Upper lobe of left lung (tissue), 6 donors: ENCODE data around the gene MRTFB. TPM values are rescaled to one million over a fixed set of nuclear protein-coding genes. Genes with fewer than 3 reads are reported as not detected.

Source experiments
- ATAC-seq, 2 donors: fragments of 200-7000 bp; cut with Tn5 transposase; one replicate each; pipeline ENCODE4 v1.9.1; 2022; ENCODE audit warnings: mild to moderate bottlenecking in 2 of 2, moderate library complexity in 2 of 2; ENCODE audit not compliant: low FRiP score in 2 of 2
- DNase-seq, 2 donors: peaks; one replicate each; pipeline ENCODE4 v3.0.0-alpha.2; 2019 to 2020
- H3K27ac ChIP-seq, 4 donors: fragments of 200-600 bp; sonication (generic); one replicate each; pipeline ENCODE4 v1.5.1; 2016 to 2019
- H3K27me3 ChIP-seq, 4 donors: fragments of 200-600 bp; sonication (generic); one replicate each; pipeline ENCODE4 v1.5.1; 2017 to 2019
- H3K36me3 ChIP-seq, 4 donors: fragments of 200-600 bp; sonication (generic); one replicate each; pipeline ENCODE4 v1.5.1; 2016 to 2019
- H3K4me1 ChIP-seq, 4 donors: fragments of 200-600 bp; sonication (generic); one replicate each; pipeline ENCODE4 v1.5.1; 2018 to 2019
- H3K4me3 ChIP-seq, 4 donors: fragments of 200-600 bp; sonication (generic); one replicate each; pipeline ENCODE4 v1.5.1; 2017 to 2019; ENCODE audit warnings: mild to moderate bottlenecking in 2 of 4, moderate library complexity in 1 of 4
- H3K9me3 ChIP-seq, 4 donors: fragments of 200-600 bp; sonication (generic); one replicate each; pipeline ENCODE4 v1.5.1; 2018 to 2019
- CTCF ChIP-seq, 6 experiments: fragments of 450-650 bp in 4 of 6; fragments of 200-600 bp in 2 of 6; sonication (generic) in 2 of 6; IDR thresholded peaks; one replicate each; pipeline ENCODE4 v1.5.1; 2016 to 2019; ENCODE audit warnings: antibody characterized with exemption in 6 of 6
- EP300 ChIP-seq, 4 donors: sonication (generic); formaldehyde crosslinking; IDR thresholded peaks; one replicate each; pipeline ENCODE4 v1.5.1; 2017; ENCODE audit warnings: antibody characterized with exemption in 4 of 4, control low read depth in 2 of 4
- POLR2A ChIP-seq, 4 donors: fragments of 450-650 bp; IDR thresholded peaks; one replicate each; pipeline ENCODE4 v1.5.1; 2016 to 2017; ENCODE audit warnings: antibody characterized with exemption in 4 of 4, mild to moderate bottlenecking in 2 of 4
- POLR2AphosphoS5 ChIP-seq, 2 donors: sonication (generic); formaldehyde crosslinking; IDR thresholded peaks; one replicate each; pipeline ENCODE4 v1.5.1; 2017; ENCODE audit warnings: antibody characterized with exemption in 2 of 2
- WGBS, 2 donors: methylation state at CpG; one replicate each; pipeline ENCODE4 v1.1.5; 2017 to 2018; 5-methylcytosine and 5-hydroxymethylcytosine counted together
- total RNA-seq, 6 donors: library from RNA; depleted of rRNA in 4 of 6; stranded (reverse); fragments of >200 nt in 4 of 6; gene quantifications; one replicate each; pipeline versions ENCODE4 v1.1.0 to v1.2.1, GENCODE V29; 2016 to 2021
- donor health status: DM: no; HTN: no; CAD: no; lungs with moderate emphysema.
- donor health status: DM: no; HTN: yes; CAD: no; lungs with severe emphysema.

MRTFB gene
- total RNA-seq, 6 donors from 2014 or later, result 46.9 to 100 (median 66.7) TPM

DNA sequence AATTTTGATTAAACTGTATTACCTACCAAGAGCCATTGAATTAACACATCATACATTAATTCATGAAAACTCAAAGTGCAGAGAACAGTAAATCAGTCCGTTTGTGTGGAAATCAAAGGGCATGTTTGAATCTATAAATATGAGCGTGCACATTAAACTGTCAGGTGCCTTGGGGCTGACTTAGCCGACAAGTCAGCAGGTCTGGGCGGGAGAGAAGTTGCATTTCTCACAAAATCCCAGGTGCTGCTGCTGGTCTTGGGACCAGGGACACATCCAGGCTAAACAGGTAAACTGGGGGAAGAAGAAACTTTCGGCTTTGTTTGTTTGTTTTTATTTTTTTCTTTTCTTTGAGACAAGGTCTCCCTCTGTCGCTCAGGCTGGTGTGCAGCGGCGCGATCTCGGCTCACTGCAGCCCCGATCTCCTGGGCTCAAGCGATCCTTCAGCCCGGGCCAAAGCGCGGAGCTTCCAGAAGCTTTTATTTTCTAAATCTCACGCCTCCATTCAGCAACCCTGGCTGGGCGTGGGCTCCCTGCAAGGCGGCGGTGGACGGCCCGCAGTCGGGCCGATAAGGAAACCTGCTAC lies 213.9 kb downstream of the MRTFB start:
- Histone ChIP-seq H3K27me3 (no peaks in the 10 kb centered on the region), H3K9me3 (peaks cover 6 to 20% (median 13%) of the 10 kb centered on the region in 4 donors), H3K4me3 (peak overlapping the region; percentile 74 to 92 (median 84)), H3K36me3 (no peaks in the 10 kb centered on the region), H3K4me1 (peaks cover 15 to 21% (median 17%) of the 10 kb centered on the region in 4 donors), H3K27ac (peak overlapping the region; percentile 59 to 93 (median 82))
- TF ChIP-seq EP300 (IDR thresholded peaks at IDR 0.05) (no peak), POLR2AphosphoS5 (IDR thresholded peaks at IDR 0.05) (no peak), CTCF (IDR thresholded peaks at IDR 0.05) (peak in 2 of 6 experiments; percentile 19 to 24)
- DNase-seq (peak in 1 of 2 donors; percentile 53), ATAC-seq (peak; percentile 61 to 74)
- WGBS, 2 donors, result 0 to 1% methylated on average over 23 of the region's 23 CpGs

GRCh38 chr16:14285513-14286367 lies 214.6 kb downstream of the MRTFB start:
- TF ChIP-seq POLR2AphosphoS5 (IDR thresholded peaks at IDR 0.05) (peak; percentile 42 to 55), CTCF (IDR thresholded peaks at IDR 0.05) (peak in 1 of 6 experiments; percentile 6), POLR2A (IDR thresholded peaks at IDR 0.05) (peak in 2 of 4 donors; percentile 18 to 71), EP300 (IDR thresholded peaks at IDR 0.05) (no peak)
- Histone ChIP-seq H3K27me3 (no peaks in the 10 kb centered on the region), H3K9me3 (peaks cover 6 to 20% (median 13%) of the 10 kb centered on the region in 4 donors), H3K27ac (peak overlapping the region; percentile 59 to 93 (median 82)), H3K4me1 (peaks cover 15 to 21% (median 17%) of the 10 kb centered on the region in 4 donors), H3K36me3 (no peaks in the 10 kb centered on the region), H3K4me3 (peak overlapping the region; percentile 74 to 92 (median 84))
- peak; percentile 91 to 100 for DNase-seq
- peak; percentile 92 to 94 for ATAC-seq
- 2% methylated on average over 41 of the region's 72 CpGs; no CpG with 5 or more reads in 1 of the 2 donors for WGBS, 2 donors

DNA sequence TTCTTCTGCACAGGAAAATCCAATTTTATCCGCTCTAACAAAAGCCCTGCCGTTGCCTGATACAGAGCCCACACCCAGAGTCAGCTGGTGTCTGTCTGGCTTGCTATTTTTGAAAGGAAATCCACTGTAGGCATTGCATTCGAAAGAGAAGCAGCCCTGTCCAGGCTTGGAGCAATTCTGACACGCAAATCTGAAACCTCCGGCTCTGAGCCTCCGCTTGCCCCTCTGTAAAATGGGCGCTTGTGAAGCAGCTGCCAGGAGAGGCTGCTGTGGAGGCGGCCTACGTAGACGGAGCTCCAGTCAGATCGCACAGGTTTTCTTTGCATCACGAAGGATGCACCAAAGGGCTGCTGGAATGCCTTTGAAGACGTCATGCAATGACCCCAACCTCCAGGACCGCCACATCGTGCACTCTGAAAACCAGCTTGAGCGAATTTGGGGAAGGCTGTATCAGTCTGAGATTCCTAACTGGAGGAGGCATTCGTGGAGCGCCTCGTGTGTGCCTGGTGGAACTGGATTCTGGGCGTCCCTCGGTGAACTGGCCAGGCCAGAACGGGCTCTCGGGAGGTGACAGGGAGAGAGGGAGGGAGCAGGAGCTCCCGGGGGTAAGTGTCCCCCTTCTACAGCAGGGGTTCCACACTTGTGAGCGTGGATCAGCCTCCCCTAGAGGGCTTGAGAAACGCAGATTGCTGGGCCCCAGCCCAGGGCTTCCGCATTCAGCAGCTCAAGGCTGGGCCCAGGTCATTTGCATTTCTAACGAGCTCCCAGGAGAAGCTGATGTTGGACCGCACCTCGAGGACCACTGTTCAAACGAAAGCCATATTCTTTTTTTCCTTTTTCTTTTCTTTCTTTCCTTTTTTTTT lies 215.5 kb downstream of the MRTFB start:
- Histone ChIP-seq H3K27ac (peak overlapping the region; percentile 42 to 93 (median 82)), H3K4me3 (peak overlapping the region in 3 of 4 donors; percentile 77 to 92 (median 91)), H3K9me3 (peaks cover 6 to 20% (median 13%) of the 10 kb centered on the region in 4 donors), H3K27me3 (no peaks in the 10 kb centered on the region), H3K4me1 (peaks cover 15 to 21% (median 17%) of the 10 kb centered on the region in 4 donors), H3K36me3 (no peaks in the 10 kb centered on the region)
- no peak for TF ChIP-seq CTCF (IDR thresholded peaks at IDR 0.05)
- no peak for TF ChIP-seq EP300 (IDR thresholded peaks at IDR 0.05)
- no peak for TF ChIP-seq POLR2A (IDR thresholded peaks at IDR 0.05)
- no peak for TF ChIP-seq POLR2AphosphoS5 (IDR thresholded peaks at IDR 0.05)
- ATAC-seq (peak; percentile 19 to 40), DNase-seq (no peak)
- WGBS, 2 donors, result 32 to 37% methylated on average over 21 to 30 of the region's 31 CpGs

DNA sequence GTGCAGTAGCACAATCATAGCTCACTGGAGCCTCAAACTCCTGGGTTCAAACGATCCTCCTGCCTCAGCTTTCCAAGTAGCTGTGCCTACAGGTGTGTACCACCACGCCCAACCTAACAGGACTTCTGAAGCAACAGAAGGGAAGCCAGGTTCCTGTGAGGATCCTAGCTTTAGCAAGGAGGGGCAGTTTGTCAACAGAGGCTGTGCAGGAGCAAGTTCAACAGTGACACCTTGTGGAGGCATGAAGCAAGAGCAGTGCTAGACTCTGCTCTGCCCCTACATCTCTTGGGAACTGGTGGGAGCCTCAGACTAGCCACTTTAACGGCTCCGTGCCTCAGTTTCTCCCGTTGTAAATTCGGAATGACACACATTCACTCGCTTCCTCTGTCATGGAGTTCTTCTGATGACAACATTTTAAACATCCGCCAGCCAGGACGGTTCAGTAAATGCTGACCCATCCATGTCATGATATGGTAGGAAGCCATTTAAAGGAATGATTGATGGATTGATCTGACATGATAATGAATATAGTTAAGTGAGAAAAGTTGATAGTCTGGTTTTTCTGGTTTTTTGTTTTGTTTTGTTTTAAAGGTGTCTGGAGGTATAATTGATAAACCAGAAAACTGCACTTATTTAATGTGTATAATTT lies 218.7 kb downstream of the MRTFB start:
- DNase-seq (no peak), ATAC-seq (no peak)
- peaks cover 6 to 20% (median 13%) of the 10 kb centered on the region in 4 donors for H3K9me3 ChIP-seq
- WGBS, 2 donors, result 52 to 53% methylated on average over 9 of the region's 9 CpGs
- no peaks in the 10 kb centered on the region for H3K36me3 ChIP-seq
- TF ChIP-seq CTCF (IDR thresholded peaks at IDR 0.05) (peak in 5 of 6 experiments; percentile 27 to 56 (median 50)), POLR2AphosphoS5 (IDR thresholded peaks at IDR 0.05) (no peak), EP300 (IDR thresholded peaks at IDR 0.05) (no peak), POLR2A (IDR thresholded peaks at IDR 0.05) (no peak)
- no peaks in the 10 kb centered on the region for H3K27me3 ChIP-seq
- no peak overlapping the region for H3K27ac ChIP-seq
- H3K4me3 ChIP-seq, result no peak overlapping the region
- H3K4me1 ChIP-seq, result peaks cover 11 to 16% (median 12%) of the 10 kb centered on the region in 4 donors
